Panc1 (cell line): ENCODE data around the gene CCDC197. TPM values are rescaled to one million over a fixed set of nuclear protein-coding genes. Genes with fewer than 3 reads are reported as not detected.

Source experiments
- ATAC-seq: fragments of 200-7000 bp; cut with Tn5 transposase; 2 replicates; pipeline ENCODE4 v1.9.1; 2020; ENCODE audit warnings: mild to moderate bottlenecking, moderate library complexity
- BruUV-seq: library from RNA; stranded (reverse); fragments of 400-500 nt; replicated peaks from 2 replicates; lab custom pipeline; 2021; lab: Mats Ljungman, UMichigan
- CTCF ChIA-PET: fragments of 300-600 bp; sonication (Branson Sonifier 250); formaldehyde crosslinking; loops from one replicate; lab custom pipeline; 2022; ENCODE audit warnings: antibody characterized with exemption; lab: Charles Lee
- POLR2A ChIA-PET: fragments of 300-600 bp; sonication (Branson Sonifier 250); formaldehyde crosslinking; loops from one replicate; lab custom pipeline; 2022; ENCODE audit warnings: antibody characterized with exemption; lab: Charles Lee
- DNase-seq: peaks from one replicate; pipeline ENCODE4 v3.0.0-alpha.2; 2010; ENCODE audit warnings: low read depth, low spot score
- H3K27ac ChIP-seq: 2 replicates; pipeline ENCODE4 v1.5.1; 2011; ENCODE audit warnings: mild to moderate bottlenecking, low read length, inconsistent platforms
- H3K27me3 ChIP-seq: fragments of 200-500 bp; sonication (Bioruptor generic); 2 replicates; pipeline ENCODE4 v1.6.0; 2014; ENCODE audit warnings: low read length, inconsistent platforms; ENCODE audit not compliant: control insufficient read depth, insufficient read depth
- H3K36me3 ChIP-seq: fragments of 200-500 bp; sonication (Bioruptor generic); 2 replicates; pipeline ENCODE4 v1.5.1; 2014; ENCODE audit warnings: inconsistent platforms, mild to moderate bottlenecking, low read length, moderate library complexity; ENCODE audit not compliant: control insufficient read depth, insufficient read depth
- H3K4me1 ChIP-seq: 2 replicates; pipeline ENCODE4 v1.5.1; 2011; ENCODE audit warnings: inconsistent platforms, mild to moderate bottlenecking, low read length, moderate library complexity; ENCODE audit not compliant: control insufficient read depth, insufficient read depth
- H3K4me3 ChIP-seq, 2 experiments: 2 replicates each; pipeline ENCODE4 v1.5.1; 2011 to 2012; ENCODE audit warnings: low read depth in 2 of 2, low read length in 2 of 2, mild to moderate bottlenecking in 2 of 2, inconsistent platforms in 1 of 2, moderate library complexity in 1 of 2
- H3K9me3 ChIP-seq: fragments of 200-500 bp; sonication (Bioruptor generic); 2 replicates; pipeline ENCODE4 v1.5.1; 2014; ENCODE audit warnings: low read depth, mild to moderate bottlenecking, inconsistent platforms, low read length, moderate library complexity; ENCODE audit not compliant: control insufficient read depth, insufficient read depth
- CTCF ChIP-seq: fragments of 450-650 bp; IDR thresholded peaks from 2 replicates; pipeline ENCODE4 v1.5.1; 2017; ENCODE audit warnings: mild to moderate bottlenecking
- POLR2AphosphoS5 ChIP-seq: IDR thresholded peaks from 2 replicates; pipeline ENCODE4 v1.6.1; 2012; ENCODE audit warnings: mild to moderate bottlenecking, low read depth, low read length, moderate library complexity
- REST ChIP-seq, 2 experiments: IDR thresholded peaks; 2 replicates each; pipeline ENCODE4 v1.6.1; 2011 to 2012; ENCODE audit warnings: low read depth in 2 of 2, control low read depth in 1 of 2, low read length in 1 of 2, mild to moderate bottlenecking in 1 of 2, moderate library complexity in 1 of 2; ENCODE audit not compliant: insufficient read depth in 1 of 2
- SIN3A ChIP-seq: IDR thresholded peaks from 2 replicates; pipeline ENCODE4 v1.6.1; 2012; ENCODE audit warnings: low read depth, mild to moderate bottlenecking, low read length, moderate library complexity, borderline replicate concordance; ENCODE audit not compliant: insufficient read depth
- TCF7L2 ChIP-seq: IDR thresholded peaks from 2 replicates; pipeline ENCODE4 v1.6.1; 2011; ENCODE audit warnings: mild to moderate bottlenecking, low read depth, low read length, inconsistent platforms
- in situ Hi-C: cut with HindIII; loops from 2 replicates; pipeline ENCODE4 v1.10.0; 2016; ENCODE audit warnings: low sequenced_read_pairs, low pct_unique_long_range_greater_than_20kb
- intact Hi-C: fragments of 100-400 bp; cut with micrococcal nuclease; formaldehyde crosslinking; loops from one replicate; pipeline ENCODE4 v1.10.0; 2022; ENCODE audit not compliant: unreplicated experiment
- total RNA-seq: library from RNA; stranded (reverse); gene quantifications from one replicate; pipeline ENCODE4 v1.2.1, GENCODE V29; 2021; ENCODE audit not compliant: unreplicated experiment

CCDC197 gene
- total RNA-seq, 1 experiment from 2014 or later = not detected

- no peaks in the 10 kb centered on the region for H3K4me1 ChIP-seq
- in situ Hi-C loops = no loop called here
- H3K36me3 ChIP-seq = no peaks in the 10 kb centered on the region
- no peaks in the 10 kb centered on the region for H3K27me3 ChIP-seq
- no peak overlapping the region for H3K27ac ChIP-seq
- ChIA-PET CTCF (no interaction called here), POLR2A (no interaction called here)
- DNase-seq (no peak), ATAC-seq (no peak)
- intact Hi-C loops = no loop called here
- BruUV-seq = no TSS peak
- H3K9me3 ChIP-seq = no peaks in the 10 kb centered on the region
- no peak for TF ChIP-seq CTCF
- TF ChIP-seq REST (IDR thresholded peaks at IDR 0.05; ENCODE audit: insufficient read depth in 1 of 2, low read depth in 2 of 2, low read length in 1 of 2) = no peak
- no peak for TF ChIP-seq SIN3A
- no peak for TF ChIP-seq TCF7L2
- TF ChIP-seq POLR2AphosphoS5 = no peak
- no peak overlapping the region for H3K4me3 ChIP-seq
Observed at GRCh38 chr14:94020267-94020666, 23.2 kb downstream of the CCDC197 start.

GRCh38 chr14:94021001-94021400, 23.9 kb downstream of the CCDC197 start:
- in situ Hi-C loops (no loop called here), intact Hi-C loops (no loop called here)
- Histone ChIP-seq H3K4me3 (no peak overlapping the region), H3K36me3 (no peaks in the 10 kb centered on the region), H3K9me3 (no peaks in the 10 kb centered on the region), H3K27ac (no peak overlapping the region), H3K27me3 (no peaks in the 10 kb centered on the region), H3K4me1 (no peaks in the 10 kb centered on the region)
- no peak for TF ChIP-seq POLR2AphosphoS5
- no peak for TF ChIP-seq TCF7L2
- no peak for TF ChIP-seq SIN3A
- no peak for TF ChIP-seq CTCF
- no peak for TF ChIP-seq REST (IDR thresholded peaks at IDR 0.05; ENCODE audit: insufficient read depth in 1 of 2, low read depth in 2 of 2, low read length in 1 of 2)
- no TSS peak for BruUV-seq
- POLR2A ChIA-PET = no interaction called here
- ATAC-seq (no peak), DNase-seq (no peak)
- CTCF ChIA-PET = no interaction called here
